HepG2 (cell line): ENCODE results near the gene CHST13. TPM values are rescaled to one million over a fixed set of nuclear protein-coding genes. Genes with fewer than 3 reads are reported as not detected.

Experiments used
- BRCA1 ChIP-seq: sonication (generic); formaldehyde crosslinking; IDR thresholded peaks from 2 replicates; pipeline ENCODE4 v1.4.0; 2020; ENCODE audit warnings: missing genetic modification reagents
- CAMTA2 ChIP-seq: sonication (generic); formaldehyde crosslinking; IDR thresholded peaks from 2 replicates; pipeline ENCODE4 v1.4.0; 2020; ENCODE audit warnings: mild to moderate bottlenecking, missing genetic modification reagents, borderline replicate concordance
- DBP ChIP-seq: sonication (generic); formaldehyde crosslinking; IDR thresholded peaks from 2 replicates; pipeline ENCODE4 v1.4.0; 2020; ENCODE audit warnings: missing genetic modification reagents; ENCODE audit errors: not compliant biosample characterization
- E2F2 ChIP-seq: sonication (generic); formaldehyde crosslinking; IDR thresholded peaks from 2 replicates; pipeline ENCODE4 v1.4.0; 2020; ENCODE audit warnings: missing genetic modification reagents, borderline replicate concordance
- GMEB2 ChIP-seq: IDR thresholded peaks from 2 replicates; pipeline ENCODE4 v1.6.1; 2016; ENCODE audit warnings: missing biosample characterization, missing genetic modification reagents, low read depth
- HDAC1 ChIP-seq: sonication (generic); formaldehyde crosslinking; IDR thresholded peaks from 2 replicates; pipeline ENCODE4 v1.5.1; 2020; ENCODE audit warnings: mild to moderate bottlenecking, missing genetic modification reagents
- MEIS2 ChIP-seq: sonication (generic); formaldehyde crosslinking; IDR thresholded peaks from 2 replicates; pipeline ENCODE4 v1.9.0; 2021; ENCODE audit warnings: mild to moderate bottlenecking, missing genetic modification reagents
- MZF1 ChIP-seq: sonication (generic); formaldehyde crosslinking; IDR thresholded peaks from 2 replicates; pipeline ENCODE4 v1.8.1; 2023; ENCODE audit warnings: mild to moderate bottlenecking, missing genetic modification reagents, borderline replicate concordance
- PCBP2 ChIP-seq: fragments of 200-400 bp; formaldehyde crosslinking; optimal IDR thresholded peaks from 2 replicates; pipeline ENCODE3; 2018; ENCODE audit warnings: low read length, low read depth; ENCODE audit not compliant: poor library complexity, severe bottlenecking
- PRMT3 ChIP-seq: sonication (generic); formaldehyde crosslinking; IDR thresholded peaks from 2 replicates; pipeline ENCODE4 v1.8.1; 2022; ENCODE audit warnings: low read depth, mild to moderate bottlenecking, moderate library complexity, missing genetic modification reagents, borderline replicate concordance
- RFX5 ChIP-seq: IDR thresholded peaks from 2 replicates; pipeline ENCODE4 v1.6.1; 2011; ENCODE audit warnings: low read depth, low read length, improper control_type of control experiment
- SATB2 ChIP-seq: sonication (generic); formaldehyde crosslinking; IDR thresholded peaks from 2 replicates; pipeline ENCODE4 v1.5.0; 2020; ENCODE audit warnings: missing genetic modification reagents
- SP5 ChIP-seq: IDR thresholded peaks from 2 replicates; pipeline ENCODE4 v1.6.1; 2016; ENCODE audit warnings: low read depth, borderline replicate concordance
- ZFP91 ChIP-seq: sonication (generic); formaldehyde crosslinking; IDR thresholded peaks from 2 replicates; pipeline ENCODE4 v1.9.0; 2022; ENCODE audit warnings: missing genetic modification reagents, mild to moderate bottlenecking, borderline replicate concordance
- ZNF275 ChIP-seq: sonication (generic); formaldehyde crosslinking; IDR thresholded peaks from 2 replicates; pipeline ENCODE4 v1.8.0; 2022; ENCODE audit warnings: missing genetic modification reagents, mild to moderate bottlenecking, inconsistent platforms, borderline replicate concordance
- ZNF343 ChIP-seq: sonication (generic); formaldehyde crosslinking; IDR thresholded peaks from 2 replicates; pipeline ENCODE4 v1.4.0; 2020; ENCODE audit warnings: mild to moderate bottlenecking, missing genetic modification reagents
- ZNF639 ChIP-seq: conservative IDR thresholded peaks from 2 replicates; pipeline ENCODE4 v1.6.1; 2018; ENCODE audit warnings: missing genetic modification reagents
- ZNF816 ChIP-seq: sonication (generic); formaldehyde crosslinking; IDR thresholded peaks from 2 replicates; pipeline ENCODE4 v1.8.0; 2022; ENCODE audit warnings: missing genetic modification reagents, mild to moderate bottlenecking, borderline replicate concordance
- polyA plus RNA-seq, 8 experiments: library from polyadenylated mRNA; depleted of rRNA in 3 of 8; stranded (reverse) in 7 of 8; unstranded in 1 of 8; fragments of >200 nt; fragmentation: Illumina TruSeq in 4 of 8; extraction: Trizol in 4 of 8; gene quantifications; 2 replicates each; pipeline versions ENCODE4 v1.2.1 to v1.2.3, GENCODE V29; 2011 to 2016; ENCODE audit warnings: low read depth in 4 of 8, missing spikeins in 1 of 8, mixed read lengths in 1 of 8; ENCODE audit not compliant: insufficient read depth in 1 of 8
- total RNA-seq, 5 experiments: library from RNA; depleted of rRNA; stranded (reverse); fragments of >200 nt; fragmentation: Illumina TruSeq; extraction: Trizol; gene quantifications; 2 replicates each; pipeline ENCODE4 v1.2.3, GENCODE V29; 2016; ENCODE audit warnings: low read depth in 1 of 5

The CHST13 gene
- total and polyA plus RNA-seq, 2 of the 13 experiments (the other 11 are each of a cell fraction or from before 2014, with no cell fraction given): 32.0 to 43.1 TPM

- TF ChIP-seq ZNF275 (CRISPR knock-in tag) (no peak), CAMTA2 (CRISPR knock-in tag) (0 out of 2 replicates have a peak, but pooled peaks have one; percentile 51), SATB2 (CRISPR knock-in tag) (no peak), GMEB2 (CRISPR knock-in tag) (no peak), BRCA1 (CRISPR knock-in tag) (0 out of 2 replicates have a peak, but pooled peaks have one; percentile 15), ZNF816 (no peak), ZNF639 (peak; percentile 25; the same call in 1 of the 2 replicates), E2F2 (CRISPR knock-in tag) (no peak), SP5 (CRISPR knock-in tag) (no peak), DBP (CRISPR knock-in tag) (no peak), HDAC1 (CRISPR knock-in tag) (0 out of 2 replicates have a peak, but pooled peaks have one; percentile 9), PCBP2 (no peak), ZFP91 (peak; percentile 41; the same call in 1 of the 2 replicates), RFX5 (no peak), ZNF343 (no peak), PRMT3 (CRISPR knock-in tag) (0 out of 2 replicates have a peak, but pooled peaks have one; percentile 19), MEIS2 (CRISPR knock-in tag) (0 out of 2 replicates have a peak, but pooled peaks have one; percentile 16), MZF1 (CRISPR knock-in tag) (no peak)
These were observed 49.2 kb upstream of the CHST13 start (continued) for GRCh38 chr3:126474498-126475412.
